ENCODE data around the gene MYO5A.

DNA sequence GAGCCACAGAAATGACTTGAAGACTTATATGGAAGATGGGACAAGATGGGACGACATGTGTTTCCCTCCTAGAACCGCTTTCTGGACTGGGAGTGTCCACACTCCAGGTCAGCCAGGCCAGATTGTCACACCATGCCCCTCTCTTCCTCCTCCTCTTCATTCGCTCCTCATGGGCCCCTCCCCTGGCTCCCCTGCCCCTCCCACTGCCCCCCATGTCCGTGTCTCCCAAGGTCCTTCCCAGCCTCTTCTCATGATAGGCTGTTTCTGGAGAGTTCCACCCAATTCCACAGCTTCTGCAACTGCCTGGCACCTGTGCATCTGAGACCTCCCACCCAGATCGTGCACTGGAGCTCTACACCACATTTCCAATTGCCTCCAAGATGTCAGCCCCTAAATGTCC lies 239.7 kb downstream of the MYO5A start:
- TF ChIP-seq CTCF (IDR thresholded peaks at IDR 0.05) (no peak), POLR2A (IDR thresholded peaks at IDR 0.05; ENCODE audit: low read depth) (no peak)
